Uterus (tissue), 2 donors: Measurements from ENCODE around the gene ITFG2.

Experiments used
- POLR2A ChIP-seq, 2 donors: fragments of 450-650 bp; IDR thresholded peaks; one replicate each; pipeline ENCODE4 v1.6.1; 2016; ENCODE audit warnings: antibody characterized with exemption in 2 of 2, mild to moderate bottlenecking in 1 of 2, moderate library complexity in 1 of 2
- TF ChIP-seq, protein P1 (sequence below), 4 experiments: fragments of 200-600 bp in 2 of 4; fragments of 450-650 bp in 2 of 4; sonication (generic) in 2 of 4; IDR thresholded peaks; one replicate each; pipeline ENCODE4 v1.5.1; 2016 to 2019; ENCODE audit warnings: antibody characterized with exemption in 4 of 4, mild to moderate bottlenecking in 2 of 4, moderate library complexity in 1 of 4

DNA sequence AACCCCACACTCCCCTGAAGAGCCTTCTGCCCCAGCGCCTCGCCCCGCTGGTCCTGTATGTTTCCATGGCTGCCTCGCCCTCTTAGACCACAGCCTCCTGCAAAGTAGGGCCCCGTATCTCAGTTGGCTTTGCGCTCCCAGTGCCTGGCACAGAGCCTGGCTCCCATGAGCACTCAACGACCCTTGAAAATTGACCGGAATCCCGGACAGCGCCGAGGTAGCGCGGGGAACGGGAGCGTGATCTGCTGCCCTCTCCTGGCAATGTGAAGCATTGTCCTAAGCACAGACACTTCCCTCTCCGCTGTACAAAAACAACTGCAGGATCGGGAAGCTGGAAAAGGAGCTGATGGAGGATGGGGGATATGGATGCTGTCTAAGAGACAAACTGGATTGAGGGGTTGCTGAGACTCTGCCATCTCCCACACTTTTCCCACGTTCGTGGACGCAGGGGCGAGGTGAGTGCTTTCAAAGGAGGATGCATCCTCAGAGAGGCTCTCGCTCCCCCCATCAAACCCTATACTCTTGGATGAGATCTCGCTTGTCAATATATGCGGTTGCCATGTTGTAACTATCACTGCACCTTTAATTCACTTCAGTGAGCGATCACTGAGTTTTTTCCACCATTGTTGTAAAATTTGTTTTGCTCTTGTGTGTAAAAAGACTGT, 28.4 kb upstream of the ITFG2 start:
- TF ChIP-seq POLR2A (IDR thresholded peaks at IDR 0.05): no peak
- TF ChIP-seq, protein P1, sequence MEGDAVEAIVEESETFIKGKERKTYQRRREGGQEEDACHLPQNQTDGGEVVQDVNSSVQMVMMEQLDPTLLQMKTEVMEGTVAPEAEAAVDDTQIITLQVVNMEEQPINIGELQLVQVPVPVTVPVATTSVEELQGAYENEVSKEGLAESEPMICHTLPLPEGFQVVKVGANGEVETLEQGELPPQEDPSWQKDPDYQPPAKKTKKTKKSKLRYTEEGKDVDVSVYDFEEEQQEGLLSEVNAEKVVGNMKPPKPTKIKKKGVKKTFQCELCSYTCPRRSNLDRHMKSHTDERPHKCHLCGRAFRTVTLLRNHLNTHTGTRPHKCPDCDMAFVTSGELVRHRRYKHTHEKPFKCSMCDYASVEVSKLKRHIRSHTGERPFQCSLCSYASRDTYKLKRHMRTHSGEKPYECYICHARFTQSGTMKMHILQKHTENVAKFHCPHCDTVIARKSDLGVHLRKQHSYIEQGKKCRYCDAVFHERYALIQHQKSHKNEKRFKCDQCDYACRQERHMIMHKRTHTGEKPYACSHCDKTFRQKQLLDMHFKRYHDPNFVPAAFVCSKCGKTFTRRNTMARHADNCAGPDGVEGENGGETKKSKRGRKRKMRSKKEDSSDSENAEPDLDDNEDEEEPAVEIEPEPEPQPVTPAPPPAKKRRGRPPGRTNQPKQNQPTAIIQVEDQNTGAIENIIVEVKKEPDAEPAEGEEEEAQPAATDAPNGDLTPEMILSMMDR (IDR thresholded peaks at IDR 0.05): peak; percentile 84 to 86 (median 86)
